HS-27A (cell line): Measurements from ENCODE around the gene LRRC18.

Experiments
- DNase-seq: peaks from one replicate; pipeline ENCODE4 v3.0.0-alpha.2; 2012; ENCODE audit warnings: low read depth, missing footprints

Gene LRRC18

GRCh38 chr10:48907730-48908129 lies 31.9 kb downstream of the LRRC18 start:
- no peak for DNase-seq

GRCh38 chr10:48906841-48907240 lies 32.8 kb downstream of the LRRC18 start:
- no peak for DNase-seq

GRCh38 chr10:48905311-48905710 lies 34.3 kb downstream of the LRRC18 start:
- no peak for DNase-seq

GRCh38 chr10:48904861-48905260 lies 34.8 kb downstream of the LRRC18 start:
- no peak for DNase-seq

- DNase-seq: no peak
These were observed 36.5 kb downstream of the LRRC18 start for GRCh38 chr10:48903151-48903550.

- no peak for DNase-seq
These were observed 37.5 kb downstream of the LRRC18 start for GRCh38 chr10:48902096-48902495.

GRCh38 chr10:48901319-48901718 lies 38.3 kb downstream of the LRRC18 start:
- DNase-seq: no peak

GRCh38 chr10:48900371-48900801 lies 39.3 kb downstream of the LRRC18 start:
- DNase-seq: no peak

GRCh38 chr10:48899781-48900180 lies 39.9 kb downstream of the LRRC18 start:
- DNase-seq: no peak

- no peak for DNase-seq
These were observed 41.2 kb downstream of the LRRC18 start for GRCh38 chr10:48898426-48898825.

GRCh38 chr10:48897441-48897790 lies 42.2 kb downstream of the LRRC18 start:
- DNase-seq: no peak

- no peak for DNase-seq
These were observed 42.7 kb downstream of the LRRC18 start for GRCh38 chr10:48896756-48897440.

GRCh38 chr10:48895803-48896195 lies 43.8 kb downstream of the LRRC18 start:
- DNase-seq: no peak

- DNase-seq: no peak
These were observed 44.5 kb downstream of the LRRC18 start for GRCh38 chr10:48894911-48895802.

GRCh38 chr10:48890888-48891850 lies 48.5 kb downstream of the LRRC18 start:
- no peak for DNase-seq

GRCh38 chr10:48887982-48888381 lies 51.7 kb downstream of the LRRC18 start:
- no peak for DNase-seq

- no peak for DNase-seq
These were observed 54.3 kb downstream of the LRRC18 start for GRCh38 chr10:48885376-48885775.

GRCh38 chr10:48884179-48885045 lies 55.2 kb downstream of the LRRC18 start:
- no peak for DNase-seq

- no peak for DNase-seq
These were observed 55.9 kb downstream of the LRRC18 start for GRCh38 chr10:48883701-48884100.

GRCh38 chr10:48882881-48883280 lies 56.8 kb downstream of the LRRC18 start:
- DNase-seq: no peak

GRCh38 chr10:48881937-48882336 lies 57.7 kb downstream of the LRRC18 start:
- no peak for DNase-seq
